NCI-H2196 (cell line): ENCODE results near the gene CIRBP.
"Not testable (repeated sequence)": the region's sequence is repeated elsewhere in the genome, so short reads cannot be mapped to it uniquely, and the experiment has no call there.

ENCODE experiments used
- DNase-seq: peaks from one replicate; lab custom pipeline; 2025; ENCODE audit not compliant: unreplicated experiment; lab: John Stamatoyannopoulos, UW

Gene CIRBP

DNA sequence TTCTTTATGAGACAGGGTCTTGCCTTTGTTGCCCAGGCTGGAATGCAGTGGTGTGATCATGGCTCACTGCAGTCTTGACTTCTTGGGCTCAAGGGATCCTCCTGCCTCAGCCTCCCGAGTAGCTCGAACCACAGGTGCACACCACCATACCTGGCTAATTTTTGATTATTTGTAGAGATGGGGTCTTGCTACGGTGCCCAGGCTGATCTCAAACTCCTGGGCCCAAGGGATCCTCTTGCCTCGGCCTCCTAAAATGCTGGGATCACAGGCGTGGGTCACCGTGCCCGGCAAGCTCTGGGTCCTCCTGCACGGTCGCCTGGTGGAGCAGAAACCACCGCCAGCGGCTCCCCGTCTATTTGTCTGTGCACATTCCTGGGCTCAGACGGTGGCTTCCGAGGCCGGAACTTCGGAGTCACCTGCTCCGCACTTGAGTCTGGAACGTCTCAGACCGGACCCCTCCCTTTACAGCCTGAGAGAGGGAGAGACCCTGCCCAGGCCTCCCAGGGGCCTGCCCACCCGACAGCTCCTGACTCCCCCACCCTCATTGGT is 38.7 kb downstream of the CIRBP start:
- DNase-seq: no peak

DNA sequence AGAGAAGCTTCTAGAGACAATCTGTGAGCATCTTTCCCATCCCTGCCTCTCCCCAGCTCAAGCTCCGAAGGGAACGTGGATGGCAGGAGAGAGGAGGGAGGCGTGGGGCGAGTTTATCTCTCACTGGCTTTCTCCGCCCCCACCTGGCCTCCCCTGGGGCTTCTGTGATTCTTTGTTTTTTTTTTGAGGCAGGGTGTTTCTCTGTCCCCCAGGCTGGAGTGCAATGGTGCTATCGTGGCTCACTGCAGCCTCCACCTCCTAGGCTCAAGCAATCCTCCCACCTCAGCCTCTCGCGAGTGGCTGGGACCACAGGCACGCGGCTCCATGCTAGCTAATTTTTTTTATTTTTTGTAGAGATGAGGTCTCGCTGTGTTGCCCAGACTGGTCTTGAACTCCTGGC is 39.6 kb downstream of the CIRBP start:
- no peak for DNase-seq

DNA sequence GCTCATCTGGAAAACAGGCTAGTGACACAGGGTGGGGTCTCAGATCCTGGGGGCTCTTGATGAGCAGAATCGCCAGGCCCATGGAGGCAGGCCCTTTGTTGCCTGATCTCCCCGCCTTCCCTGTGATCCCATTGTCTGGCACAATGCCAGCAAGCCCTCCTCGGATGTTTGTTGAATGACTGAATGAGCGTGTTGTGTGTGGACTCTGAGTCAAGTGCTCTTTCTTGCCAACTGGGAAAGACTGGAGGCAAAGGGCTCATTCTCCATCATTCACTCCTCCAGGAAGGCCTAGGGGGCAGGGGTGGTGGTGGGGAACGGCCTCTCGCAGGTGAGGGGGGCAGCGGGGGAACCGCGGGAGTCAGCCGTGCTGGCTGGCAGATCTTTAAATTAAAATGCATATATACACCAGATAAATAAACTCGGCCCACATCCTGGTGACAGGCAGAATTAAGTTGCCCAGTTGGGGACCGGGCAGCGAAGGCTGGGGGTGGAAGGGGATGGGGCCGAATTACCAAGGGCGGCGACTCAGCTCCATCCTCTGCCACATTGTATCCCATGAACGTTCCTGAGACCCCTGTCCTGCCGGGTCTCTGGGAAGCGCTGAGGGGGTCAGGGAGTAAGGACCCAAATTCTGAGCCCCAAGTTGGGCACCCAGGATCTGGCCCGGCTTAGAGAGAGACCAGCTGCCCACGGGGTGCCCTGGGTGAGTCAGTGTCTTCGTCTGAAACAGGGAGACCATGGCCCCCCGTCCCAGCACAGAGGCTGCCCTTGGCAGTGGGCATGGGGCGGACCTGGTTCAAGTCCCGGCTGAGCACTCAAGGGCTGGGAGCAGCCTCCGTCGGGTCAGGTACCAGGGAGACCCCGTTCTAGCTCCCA is 41.1 kb downstream of the CIRBP start:
- no peak for DNase-seq

DNA sequence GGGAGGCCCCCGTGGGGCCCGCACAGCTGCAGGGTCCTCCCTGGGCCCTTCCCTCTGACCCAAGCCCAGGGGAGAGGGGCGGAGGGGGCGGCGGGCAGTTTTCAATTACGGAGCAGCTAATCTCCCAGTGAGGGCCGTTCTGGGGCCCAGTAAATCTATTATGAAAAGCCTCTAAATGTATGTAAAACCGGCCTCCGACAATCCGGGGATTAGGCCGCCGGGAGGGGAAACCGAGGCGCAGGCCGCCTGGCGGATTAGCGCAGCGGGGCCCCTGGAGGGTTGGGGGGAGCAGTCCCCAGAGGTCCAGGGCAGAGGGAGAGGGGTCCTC is 41.7 kb downstream of the CIRBP start:
- no peak for DNase-seq

DNA sequence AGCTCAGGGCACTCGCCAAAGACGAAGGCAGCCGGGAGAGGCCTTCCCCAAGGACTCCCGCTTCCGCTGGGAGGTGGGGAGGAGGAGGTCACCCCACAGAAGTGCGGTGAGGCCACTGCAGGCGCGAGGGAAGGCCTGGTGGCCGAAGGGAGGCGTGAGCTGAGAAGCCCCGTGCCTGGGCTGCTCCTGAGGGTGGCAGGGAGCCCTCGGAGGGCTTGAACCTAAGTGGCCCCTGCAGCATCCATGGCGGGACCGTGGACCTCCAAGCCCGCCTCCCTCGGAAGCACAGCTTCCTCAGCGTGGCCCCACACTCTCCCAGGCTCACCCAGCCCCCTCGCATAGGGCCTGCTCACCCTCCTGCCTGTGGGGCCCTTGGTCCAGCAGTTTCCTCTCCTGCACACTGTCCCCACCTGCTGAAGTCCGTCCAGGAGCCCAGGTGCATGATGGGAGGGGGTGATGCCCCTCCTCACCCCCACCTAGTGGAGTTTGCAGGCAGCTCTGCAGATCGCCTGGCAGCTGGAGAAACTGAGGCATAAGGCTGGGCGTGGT is 42.5 kb downstream of the CIRBP start:
- peak; percentile 10 for DNase-seq

DNA sequence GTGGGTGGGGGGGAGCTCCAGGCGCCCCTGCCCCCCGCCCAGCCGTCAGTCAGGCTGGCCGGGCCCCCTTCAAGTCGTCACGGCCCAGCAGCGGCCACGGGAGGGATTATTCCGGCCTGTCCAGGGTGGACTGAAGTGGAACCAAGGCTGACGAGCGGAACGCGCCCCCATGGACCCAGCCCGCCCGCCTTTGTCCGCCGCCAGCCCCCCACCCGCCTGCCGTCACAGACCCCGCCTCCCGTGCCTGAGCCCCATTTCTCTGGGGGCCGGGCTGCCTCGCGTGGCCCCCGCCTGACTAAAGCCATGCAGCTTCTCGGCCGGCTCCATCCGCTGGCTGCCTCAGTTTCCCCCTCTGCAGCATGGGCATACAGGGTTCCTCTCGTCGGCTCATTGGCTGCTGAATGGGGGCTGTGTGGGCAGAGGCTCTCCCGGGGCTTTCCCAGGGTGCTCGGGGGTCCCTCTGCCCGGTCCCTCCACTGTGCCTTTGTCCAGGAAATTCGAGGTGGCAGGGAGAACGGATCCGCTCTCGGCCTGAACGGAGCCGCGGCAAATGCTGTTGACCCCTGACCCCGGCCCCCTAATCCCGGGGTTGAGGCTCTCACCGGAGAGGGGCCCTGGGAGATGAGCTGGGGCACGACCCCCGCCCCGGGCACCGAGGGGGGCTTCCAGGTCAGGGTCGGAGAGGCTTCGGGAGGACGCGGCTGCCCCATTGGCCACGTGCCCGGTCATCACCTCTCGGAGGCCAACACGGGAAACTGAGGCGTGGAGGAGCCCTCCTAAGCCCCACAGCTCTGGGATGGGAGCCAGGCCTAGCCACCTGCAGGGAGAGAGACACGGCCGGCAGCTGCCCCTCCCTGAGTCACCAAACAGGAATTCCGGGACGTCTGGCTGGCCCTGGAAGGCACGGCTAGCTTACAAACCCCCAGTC is 43.9 kb downstream of the CIRBP start:
- peak; percentile 19 for DNase-seq

DNA sequence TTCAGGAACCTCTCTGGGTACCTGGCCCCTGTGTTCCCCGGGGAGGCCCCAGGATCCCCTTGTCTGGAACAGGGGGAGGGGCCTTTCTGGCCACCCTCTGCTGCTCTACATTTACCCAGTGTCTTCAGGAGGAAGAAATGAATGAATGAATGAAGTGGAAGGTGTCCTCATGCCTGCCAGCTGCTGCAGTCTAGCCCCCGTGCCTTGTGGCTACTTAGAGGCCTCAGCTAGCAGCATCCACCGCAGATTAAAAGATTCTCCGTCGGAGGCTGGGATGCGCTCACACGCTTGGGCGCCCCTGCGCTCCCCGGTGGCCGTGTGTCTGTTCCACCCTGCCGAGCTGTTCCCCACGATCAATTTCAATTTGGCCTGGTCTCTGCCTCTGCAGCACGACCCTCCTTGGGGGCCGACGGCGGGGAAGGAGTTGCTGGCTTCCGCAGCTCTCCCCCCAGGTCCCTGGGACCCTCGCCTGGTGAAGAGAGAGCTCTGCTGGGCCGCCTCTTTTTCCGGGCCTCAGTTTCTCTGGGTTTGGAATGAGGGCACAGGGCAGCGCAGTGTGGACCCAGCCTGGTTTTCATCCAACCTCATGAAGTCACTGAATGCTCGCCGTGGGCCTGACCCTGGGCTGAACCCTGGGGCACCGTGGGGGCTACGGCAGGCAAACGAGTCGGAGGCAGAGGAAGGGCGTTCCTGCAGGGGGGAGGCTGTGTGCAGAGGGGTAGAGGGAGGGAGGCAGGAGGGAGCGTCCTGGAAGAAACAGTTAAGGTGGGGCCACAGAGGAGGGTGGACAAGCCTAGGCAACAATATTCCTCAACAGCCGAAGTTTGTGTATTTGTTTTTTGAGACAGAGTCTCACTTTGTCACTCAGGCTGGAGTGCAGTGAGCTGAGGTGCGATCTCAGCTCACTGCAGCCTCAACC is 44.8 kb downstream of the CIRBP start:
- DNase-seq: no peak

DNA sequence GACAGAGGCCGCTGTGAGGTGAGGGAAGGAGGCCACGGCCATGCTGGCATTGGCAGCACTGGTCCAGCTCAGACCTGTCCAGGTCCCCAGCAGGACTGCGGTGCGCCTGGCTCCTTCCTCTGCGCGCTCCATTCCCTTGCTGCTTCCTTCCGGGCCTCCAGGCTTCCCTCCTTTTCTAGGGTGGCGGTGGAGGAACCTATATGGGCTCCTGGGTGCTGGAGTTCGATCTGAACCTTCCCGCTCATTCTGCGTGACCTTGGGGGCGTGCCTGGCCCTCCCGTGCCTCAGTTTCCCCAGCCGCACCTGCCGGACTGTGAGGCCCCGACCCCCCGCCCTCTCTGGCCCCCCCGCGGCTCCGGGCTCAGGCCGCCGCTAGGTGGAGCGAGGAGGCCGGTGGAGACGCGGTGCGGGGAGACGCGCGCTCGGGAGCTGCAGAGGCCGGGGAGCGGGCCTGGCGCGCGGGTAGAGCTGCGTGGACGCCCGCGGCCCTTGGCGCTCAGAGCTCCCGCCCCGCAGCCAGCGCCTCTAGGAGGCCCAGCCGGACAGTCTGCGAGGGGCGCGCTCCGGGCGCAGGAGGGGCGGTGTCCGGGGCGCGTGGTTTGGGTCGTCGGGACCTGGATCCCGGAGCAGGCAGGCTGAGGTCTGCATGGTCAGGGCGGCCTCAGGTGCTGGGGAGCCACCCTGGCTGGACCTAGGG is 46.5 kb downstream of the CIRBP start:
- peak; percentile 71 for DNase-seq

DNA sequence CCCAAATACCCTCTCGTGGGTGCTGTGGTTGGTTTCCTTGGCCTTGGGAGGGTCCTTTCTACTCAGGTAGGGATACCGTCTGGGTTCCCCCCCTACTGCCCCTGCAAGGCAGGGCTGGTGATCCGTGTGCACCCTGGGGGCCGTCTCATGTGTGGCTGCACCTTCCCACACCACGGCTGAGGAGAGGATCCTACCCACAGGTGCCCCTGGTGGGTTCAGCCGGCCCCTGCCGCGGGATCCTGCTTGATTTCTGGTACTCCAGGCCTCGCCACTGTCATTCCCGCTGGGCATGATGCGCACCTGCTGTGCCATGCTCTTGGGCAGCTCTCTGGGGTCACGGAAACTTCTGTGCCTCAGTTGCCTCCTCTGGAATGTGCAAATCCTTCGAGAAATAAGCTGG is 47.3 kb downstream of the CIRBP start:
- DNase-seq: no peak

DNA sequence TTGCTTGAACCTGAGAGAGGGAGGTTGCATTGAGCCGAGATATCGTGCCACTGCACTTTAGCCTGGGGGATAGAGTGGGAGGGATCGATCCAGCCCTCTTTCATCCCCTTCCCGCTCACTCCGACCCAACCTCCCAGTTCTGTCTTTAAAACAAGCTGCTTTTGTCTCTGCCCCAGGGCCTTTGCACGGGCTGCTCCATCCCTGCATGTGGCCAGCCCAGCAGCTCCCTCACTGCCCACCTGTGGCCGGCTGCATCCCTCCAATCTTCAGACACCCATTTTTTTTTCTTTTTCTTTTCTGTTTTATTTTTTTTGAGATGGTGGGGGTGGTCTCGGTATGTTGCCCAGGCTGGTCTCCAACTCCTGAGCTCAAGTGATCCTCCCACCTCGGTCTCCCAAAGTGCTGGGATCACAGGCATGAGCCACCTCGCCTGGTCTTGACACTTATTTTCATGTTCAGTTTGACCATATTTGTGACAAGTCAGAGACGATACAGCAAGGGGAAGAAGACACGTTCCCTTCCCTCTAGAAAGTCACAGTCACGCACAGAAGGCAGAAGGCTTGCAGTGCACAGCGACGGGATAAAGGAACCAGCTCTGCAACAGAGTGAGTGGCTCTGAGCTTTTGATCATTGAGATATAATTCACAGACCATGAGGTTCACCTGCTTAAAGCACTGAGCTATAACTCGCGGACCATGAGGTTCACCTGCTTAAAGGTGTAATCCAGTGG is 48.3 kb downstream of the CIRBP start:
- no peak for DNase-seq

DNA sequence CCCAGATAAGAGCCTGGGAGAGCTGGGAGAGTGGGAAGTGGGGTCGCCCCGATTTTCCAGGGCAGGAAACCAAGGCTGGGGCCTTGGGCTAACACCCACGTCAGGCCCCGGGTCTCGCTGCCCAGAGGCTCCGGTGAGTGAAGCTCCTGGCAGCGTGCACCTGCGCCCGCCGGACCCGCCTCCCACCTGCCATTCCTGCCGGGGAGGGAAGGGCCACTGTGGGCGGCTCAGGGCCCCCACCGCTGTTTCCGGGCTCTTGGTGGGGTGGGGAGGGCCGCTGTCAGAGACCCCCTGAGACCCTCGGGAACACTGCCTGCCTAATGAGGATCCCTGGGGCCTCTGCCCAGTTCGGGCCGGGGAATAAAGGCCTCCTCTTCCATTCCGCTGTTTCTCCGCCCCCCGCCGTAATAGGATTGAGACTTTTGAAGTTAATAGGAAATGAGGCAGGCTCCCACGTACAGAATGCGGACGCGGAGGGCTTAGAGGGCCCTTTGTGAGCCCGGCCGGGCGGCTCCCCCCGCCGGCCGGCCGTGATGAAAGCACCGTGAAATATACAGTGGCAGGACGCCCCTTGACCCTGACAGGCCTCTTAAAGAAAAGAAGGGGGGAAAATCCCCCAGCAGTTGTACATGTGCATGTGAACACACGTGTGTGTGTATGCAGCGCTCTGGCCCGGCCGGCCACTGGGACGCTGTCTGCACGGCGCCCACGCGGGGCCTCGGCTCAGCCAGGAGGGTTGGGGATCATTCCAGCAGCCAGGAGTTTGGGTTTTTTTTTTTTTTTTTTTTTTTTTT is 49.7 kb downstream of the CIRBP start:
- no peak for DNase-seq

DNA sequence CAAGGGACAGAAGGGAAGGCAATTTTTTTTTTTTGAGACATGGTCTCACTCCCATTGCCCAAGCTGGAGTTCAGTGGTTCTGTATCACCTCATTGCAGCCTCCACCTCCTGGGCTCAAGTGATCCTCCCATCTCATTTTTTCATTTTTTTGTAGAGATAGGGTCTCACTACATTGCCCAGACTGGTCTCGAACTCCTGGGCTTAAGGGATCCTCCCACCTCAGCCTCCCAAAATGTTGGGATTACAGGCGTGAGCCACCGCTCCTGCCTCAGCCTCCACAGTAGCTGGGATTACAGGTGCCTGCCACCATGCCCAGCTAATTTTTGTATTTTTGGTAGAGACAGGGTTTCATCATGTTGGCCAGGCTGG is 51.1 kb downstream of the CIRBP start:
- DNase-seq: not testable (repeated sequence)

DNA sequence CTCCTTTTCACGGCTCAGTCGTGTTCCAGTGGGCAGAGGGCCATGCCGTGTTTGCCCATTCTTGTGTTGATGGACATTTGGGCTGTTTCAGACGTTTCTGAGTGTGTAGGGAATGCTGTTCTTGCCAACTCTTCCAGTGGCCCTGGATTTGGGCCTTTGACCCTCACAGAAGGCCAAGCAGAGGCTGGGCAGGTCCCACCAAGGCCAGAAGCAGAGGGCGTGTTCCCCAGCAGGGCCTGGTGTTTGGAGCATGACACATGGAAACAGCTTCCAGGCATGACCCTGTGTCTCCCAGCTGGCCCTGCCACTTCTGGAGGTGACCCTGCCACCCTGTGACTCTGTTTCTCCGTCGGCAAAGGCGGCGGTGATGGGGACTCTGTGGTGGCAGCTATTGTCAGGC is 52.4 kb downstream of the CIRBP start:
- DNase-seq: no peak

DNA sequence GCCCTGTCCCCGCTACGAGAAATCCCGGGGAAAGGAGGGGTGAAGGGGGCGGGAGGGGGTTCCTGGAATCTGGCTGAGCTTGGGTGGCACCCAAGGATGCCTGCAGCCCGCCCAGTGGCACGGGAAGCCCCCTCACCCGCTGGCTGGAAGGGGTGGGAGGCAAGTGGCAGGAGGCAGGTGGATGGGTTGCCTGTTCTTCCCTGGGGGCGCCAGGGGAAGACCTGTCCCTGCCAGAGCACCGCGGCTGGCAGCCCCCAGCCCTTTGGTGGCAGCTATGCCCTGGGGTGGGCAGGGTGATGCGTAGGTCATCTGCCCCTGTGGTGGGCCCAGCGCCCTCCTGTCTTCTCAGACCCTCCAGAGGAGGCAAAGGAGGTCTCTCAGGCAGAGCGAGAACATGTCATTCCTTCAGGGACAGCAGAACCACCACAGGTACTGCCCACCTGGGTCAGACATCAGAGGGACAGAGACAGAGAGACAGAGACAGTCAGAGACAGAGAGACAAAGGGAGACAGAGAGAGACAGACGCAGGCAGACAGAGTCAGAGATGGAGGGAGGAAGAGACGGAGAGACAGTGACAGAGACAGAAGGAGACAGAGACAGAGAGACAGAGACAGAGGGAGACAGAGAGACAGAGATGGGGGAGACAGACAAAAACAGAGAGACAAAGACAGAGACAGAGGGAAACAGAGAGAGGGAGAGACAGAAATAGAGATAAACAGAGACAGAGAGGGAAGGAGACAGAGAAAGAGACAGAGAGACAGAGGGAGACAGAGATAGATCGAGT is 53.3 kb downstream of the CIRBP start:
- no peak for DNase-seq

DNA sequence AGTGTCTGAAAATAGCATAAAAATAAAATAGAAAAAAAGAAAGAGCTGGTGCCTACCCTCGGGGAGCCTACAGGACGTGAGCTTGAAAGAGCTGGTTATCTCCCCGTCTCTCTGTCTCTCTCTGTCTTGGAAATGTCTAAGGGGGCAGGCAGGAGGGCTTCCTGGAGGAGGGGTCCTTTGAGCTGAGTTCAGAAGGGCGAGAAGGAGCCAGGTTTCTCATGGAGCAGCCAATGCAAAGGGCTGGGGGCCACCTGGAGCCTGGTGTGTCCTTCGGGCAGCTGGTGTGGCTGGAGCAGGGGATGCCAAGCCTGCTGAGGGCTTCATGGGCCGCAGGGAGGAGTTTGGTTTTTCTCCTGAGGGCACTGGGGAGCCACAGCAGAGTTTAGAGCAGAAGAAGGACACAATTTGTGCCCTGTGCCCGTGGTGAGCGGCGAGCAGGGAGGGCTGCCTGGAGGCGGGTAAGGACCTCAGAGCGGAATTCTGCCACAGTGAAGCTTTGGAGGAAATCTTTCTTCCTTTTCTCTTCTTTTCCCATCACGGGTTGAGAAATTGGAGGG is 55.2 kb downstream of the CIRBP start:
- DNase-seq: no peak
